Naive B cell (primary cell): ENCODE measurements around the gene SMIM10L1. TPM values are rescaled to one million over a fixed set of nuclear protein-coding genes. Genes with fewer than 3 reads are reported as not detected.
A peak's percentile ranks its signal among the peaks of the same experiment; 100 is the strongest.

Experiments used
- ATAC-seq, 2 donors: fragments of 150-1000 bp; cut with Tn5 transposase; 2 replicates each; pipeline ENCODE4 v1.10.0; 2021; ENCODE audit warnings: low read depth in 2 of 2, mild to moderate bottlenecking in 2 of 2, moderate library complexity in 2 of 2
- DNase-seq: peaks from one replicate; pipeline ENCODE4 v3.0.0; 2022
- H3K27ac Mint-ChIP-seq, 6 donors: one replicate each; pipeline ENCODE4 v1.8.0; 2020 to 2022; ENCODE audit warnings: mild to moderate bottlenecking in 6 of 6, mixed read lengths in 6 of 6, moderate library complexity in 5 of 6, inconsistent platforms in 2 of 6
- H3K27me3 Mint-ChIP-seq, 3 donors: one replicate each; pipeline ENCODE4 v1.8.0; 2021 to 2022; ENCODE audit warnings: mixed read lengths in 3 of 3, mild to moderate bottlenecking in 1 of 3
- H3K36me3 Mint-ChIP-seq, 2 donors: one replicate each; pipeline ENCODE4 v1.8.0; 2020 to 2022; ENCODE audit warnings: mixed read lengths in 2 of 2, inconsistent platforms in 1 of 2, mild to moderate bottlenecking in 1 of 2
- H3K4me1 Mint-ChIP-seq, 3 donors: one replicate each; pipeline ENCODE4 v1.8.0; 2020 to 2022; ENCODE audit warnings: mixed read lengths in 3 of 3, inconsistent platforms in 1 of 3, mild to moderate bottlenecking in 1 of 3, moderate library complexity in 1 of 3
- H3K4me3 Mint-ChIP-seq, 8 donors: one replicate each; pipeline ENCODE4 v1.8.0; 2020 to 2022; ENCODE audit warnings: mild to moderate bottlenecking in 8 of 8, mixed read lengths in 8 of 8, moderate library complexity in 8 of 8, inconsistent platforms in 2 of 8
- H3K9me3 Mint-ChIP-seq, 7 donors: one replicate each; pipeline ENCODE4 v1.8.0; 2020 to 2022; ENCODE audit warnings: mixed read lengths in 7 of 7, mild to moderate bottlenecking in 5 of 7, inconsistent platforms in 2 of 7, moderate library complexity in 1 of 7
- polyA plus RNA-seq, 6 donors: library from polyadenylated mRNA; unstranded; fragments of 300-500 nt; fragmentation: Illumina TruSeq; gene quantifications; one replicate each; pipeline ENCODE4 v1.2.3, GENCODE V29; 2021; ENCODE audit warnings: low read depth in 6 of 6

Gene SMIM10L1
- polyA plus RNA-seq, 6 donors from 2014 or later, result 8.6 to 12.8 (median 9.7) TPM

DNA sequence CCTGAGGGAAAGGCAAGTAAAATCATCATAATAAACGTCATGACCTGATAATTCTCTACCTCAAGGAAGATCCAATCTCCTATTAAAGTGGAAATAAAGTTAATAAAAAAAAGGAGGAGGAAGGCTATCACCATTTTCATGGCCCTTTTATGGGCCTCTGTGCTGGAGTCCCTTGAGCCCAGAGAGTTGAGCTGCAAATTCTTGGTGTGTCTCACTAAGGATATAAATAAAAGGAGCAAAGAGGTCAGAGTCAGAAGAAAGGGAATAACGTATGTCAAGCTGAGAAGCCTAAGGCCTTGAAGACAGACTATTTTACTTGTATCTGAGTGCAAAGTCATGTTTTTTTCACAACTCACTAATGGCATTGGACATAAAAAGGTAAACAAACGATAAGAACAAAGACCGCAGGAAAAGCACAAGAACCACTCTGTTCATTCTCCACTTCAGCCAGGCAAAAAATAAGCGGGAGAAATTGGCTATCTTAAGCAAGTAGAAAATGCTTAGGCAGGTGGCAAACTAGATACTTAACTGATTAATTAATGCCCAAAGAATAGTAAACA lies 12.0 kb upstream of the SMIM10L1 start:
- ATAC-seq (no peak), DNase-seq (no peak)
- no peak overlapping the region for H3K4me3 Mint-ChIP-seq
- H3K36me3 Mint-ChIP-seq, result peaks cover 19 to 27% of the 10 kb centered on the region in 2 donors
- no peaks in the 10 kb centered on the region for H3K27me3 Mint-ChIP-seq
- H3K9me3 Mint-ChIP-seq, result peaks cover 4 to 22% (median 11%) of the 10 kb centered on the region in 7 donors
- H3K4me1 Mint-ChIP-seq, result peaks cover 4 to 35% (median 22%) of the 10 kb centered on the region in 3 donors
- peak overlapping the region in 1 of 6 donors; percentile 22 for H3K27ac Mint-ChIP-seq

DNA sequence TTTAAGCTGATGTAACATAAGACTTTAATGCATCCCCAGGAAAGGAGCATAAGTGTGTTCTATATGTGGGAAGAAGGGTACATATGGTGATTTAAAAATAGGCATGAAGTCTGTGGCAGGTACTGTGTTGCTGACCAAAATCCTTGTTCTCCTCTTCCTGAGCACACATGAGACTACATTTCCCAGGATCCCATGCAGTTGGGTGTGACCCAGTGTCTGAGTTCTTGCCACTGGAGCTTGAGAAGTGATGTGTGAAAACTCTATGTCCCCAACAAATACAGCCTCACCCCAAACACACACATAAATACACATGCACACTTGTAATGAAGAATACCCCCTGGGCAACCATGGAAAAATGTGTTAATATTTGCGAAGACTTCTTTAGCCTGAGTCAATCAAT lies 8.5 kb upstream of the SMIM10L1 start:
- ATAC-seq, result no peak
- DNase-seq, result no peak
- H3K27me3 Mint-ChIP-seq, result no peaks in the 10 kb centered on the region
- H3K9me3 Mint-ChIP-seq, result no peaks in the 10 kb centered on the region
- H3K27ac Mint-ChIP-seq, result no peak overlapping the region
- H3K36me3 Mint-ChIP-seq, result peaks cover 11 to 19% of the 10 kb centered on the region in 2 donors
- H3K4me1 Mint-ChIP-seq, result peaks cover 18 to 60% (median 34%) of the 10 kb centered on the region in 3 donors
- H3K4me3 Mint-ChIP-seq, result peak overlapping the region in 1 of 8 donors; percentile 21

DNA sequence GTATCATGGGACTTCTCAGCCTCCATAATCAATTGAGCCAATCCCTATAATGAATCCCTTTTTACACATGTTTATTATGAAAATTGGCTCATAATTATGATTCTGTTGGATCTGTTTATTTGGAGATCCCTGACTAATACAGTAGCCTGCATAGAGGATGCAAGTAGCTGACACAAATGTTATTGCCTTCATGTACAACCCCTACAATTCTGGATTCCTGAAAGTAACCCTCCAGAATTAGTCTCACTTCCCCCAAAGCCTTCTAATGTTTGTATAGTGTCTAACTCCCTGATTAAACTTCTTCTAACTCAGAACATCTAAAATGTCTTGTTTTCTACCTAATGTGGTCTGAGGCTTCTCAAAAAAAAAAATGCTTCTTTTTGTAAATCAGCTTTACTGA lies 6.6 kb upstream of the SMIM10L1 start:
- DNase-seq, result no peak
- Mint-ChIP-seq H3K36me3 (peaks cover 11 to 26% of the 10 kb centered on the region in 2 donors), H3K27me3 (no peaks in the 10 kb centered on the region), H3K4me1 (peaks cover 26 to 74% (median 41%) of the 10 kb centered on the region in 3 donors), H3K27ac (peak overlapping the region in 1 of 6 donors; percentile 22), H3K9me3 (no peaks in the 10 kb centered on the region), H3K4me3 (no peak overlapping the region)
- ATAC-seq, result no peak

DNA sequence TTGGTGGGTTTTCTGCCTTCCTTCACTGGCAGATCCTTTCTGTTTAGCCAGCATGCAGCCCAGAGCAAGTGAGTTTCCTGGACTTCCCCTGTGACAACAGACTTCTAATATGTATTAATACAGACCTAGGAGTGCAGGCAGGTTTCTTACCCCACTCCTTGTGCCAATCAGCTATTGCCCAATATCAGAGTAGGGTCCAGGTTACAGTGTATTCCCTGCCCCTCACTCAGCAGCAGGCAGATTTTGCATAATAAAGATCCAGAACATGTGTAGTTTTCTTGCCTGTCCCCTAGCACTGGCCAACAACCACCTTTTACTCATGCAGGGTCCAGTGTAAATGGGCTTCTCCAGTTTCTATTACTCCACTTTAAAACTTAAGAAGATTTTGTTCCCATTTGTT lies 4.7 kb upstream of the SMIM10L1 start:
- no peak for DNase-seq
- Mint-ChIP-seq H3K36me3 (peaks cover 5 to 25% of the 10 kb centered on the region in 2 donors), H3K4me3 (peak overlapping the region in 1 of 8 donors; percentile 51), H3K4me1 (peaks cover 37 to 76% (median 47%) of the 10 kb centered on the region in 3 donors), H3K27ac (peak overlapping the region in 1 of 6 donors; percentile 76), H3K9me3 (no peaks in the 10 kb centered on the region), H3K27me3 (no peaks in the 10 kb centered on the region)
- ATAC-seq, result no peak

DNA sequence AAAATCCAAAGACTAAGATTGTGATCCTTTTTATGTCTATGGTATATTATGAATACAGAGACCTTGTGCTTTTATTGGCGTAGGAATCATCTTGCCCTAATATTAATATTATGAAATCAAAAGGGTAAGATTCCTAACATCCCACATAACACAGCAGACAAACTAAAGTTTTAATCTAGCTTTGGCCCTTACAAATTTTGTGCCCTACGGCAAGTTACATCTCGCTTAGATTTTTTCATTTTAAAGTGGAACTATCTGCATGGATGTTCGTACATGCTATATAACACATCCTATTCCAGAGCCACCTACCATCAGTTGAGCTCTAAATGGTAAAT lies 217 bp upstream of the SMIM10L1 start:
- DNase-seq (no peak), ATAC-seq (no peak)
- H3K4me3 Mint-ChIP-seq, result peak overlapping the region; percentile 94 to 100 (median 99)
- peaks cover 44 to 72% (median 47%) of the 10 kb centered on the region in 3 donors for H3K4me1 Mint-ChIP-seq
- H3K27ac Mint-ChIP-seq, result peak overlapping the region in 5 of 6 donors; percentile 85 to 98 (median 98)
- H3K36me3 Mint-ChIP-seq, result peaks cover 5 to 20% of the 10 kb centered on the region in 2 donors
- no peaks in the 10 kb centered on the region for H3K27me3 Mint-ChIP-seq
- no peaks in the 10 kb centered on the region for H3K9me3 Mint-ChIP-seq

DNA sequence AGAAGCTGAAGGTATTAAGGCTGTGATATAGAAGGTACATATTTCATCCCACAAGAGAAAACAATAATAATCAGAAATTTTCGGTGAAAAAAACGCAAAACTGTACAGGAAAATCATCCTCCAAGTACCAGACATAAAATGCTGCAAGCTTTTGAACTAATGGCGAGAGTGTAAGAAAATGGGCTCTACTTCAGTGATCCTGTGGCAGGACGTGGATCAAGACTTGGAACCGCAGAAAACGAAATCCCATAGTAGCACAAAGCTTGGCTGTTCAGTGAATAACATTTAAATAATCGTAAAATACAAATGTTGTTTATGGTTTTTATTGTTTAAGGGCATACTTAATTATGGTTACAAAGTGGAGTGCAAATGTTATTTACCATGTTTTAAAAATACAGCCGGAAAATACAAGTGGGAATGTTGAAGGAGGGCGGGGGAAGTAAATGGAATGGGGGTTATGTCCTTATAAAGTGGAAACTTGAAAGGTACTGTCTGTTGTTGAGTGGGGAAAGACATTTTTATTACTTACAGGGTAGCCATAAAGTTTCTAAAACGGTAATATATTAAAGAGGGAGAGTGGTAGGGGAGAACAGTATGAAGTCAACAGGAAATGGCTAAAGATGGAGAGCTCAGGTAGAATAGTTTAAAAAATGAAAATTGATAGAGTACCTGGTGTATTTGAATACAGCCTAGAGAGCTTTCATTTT lies 1.1 kb downstream of the SMIM10L1 start:
- peak overlapping the region; percentile 94 to 100 (median 99) for H3K4me3 Mint-ChIP-seq

DNA sequence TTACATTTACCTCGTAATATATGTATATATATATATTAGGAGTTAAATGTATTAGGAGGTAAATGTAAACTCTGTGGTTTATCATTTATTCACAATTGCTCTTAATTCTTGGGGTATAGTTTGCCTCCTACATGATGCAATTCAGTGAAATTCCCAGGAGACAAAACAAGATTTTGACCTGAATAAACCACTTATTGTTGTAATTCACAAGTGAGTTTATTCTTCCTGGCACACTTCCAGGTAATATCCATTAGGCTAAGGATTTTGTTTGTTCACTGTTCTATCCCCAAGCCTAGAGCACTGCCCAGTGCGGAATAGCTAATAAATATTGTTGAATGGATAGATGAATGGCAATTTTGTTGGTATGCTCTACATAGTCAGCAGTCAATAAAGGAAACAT lies 3.0 kb downstream of the SMIM10L1 start:
- ATAC-seq (no peak), DNase-seq (no peak)
- H3K36me3 Mint-ChIP-seq, result peaks cover 5 to 7% of the 10 kb centered on the region in 2 donors
- peaks cover 31 to 50% (median 36%) of the 10 kb centered on the region in 3 donors for H3K4me1 Mint-ChIP-seq
- H3K27me3 Mint-ChIP-seq, result no peaks in the 10 kb centered on the region
- H3K4me3 Mint-ChIP-seq, result no peak overlapping the region
- H3K27ac Mint-ChIP-seq, result no peak overlapping the region
- no peaks in the 10 kb centered on the region for H3K9me3 Mint-ChIP-seq

More for the DNA sequence above, 1.1 kb downstream of the SMIM10L1 start:
- H3K27ac Mint-ChIP-seq, result peak overlapping the region; percentile 97 to 100 (median 98)
- H3K27me3 Mint-ChIP-seq, result no peaks in the 10 kb centered on the region
- peaks cover 5 to 14% of the 10 kb centered on the region in 2 donors for H3K36me3 Mint-ChIP-seq
- no peak for DNase-seq
- no peaks in the 10 kb centered on the region for H3K9me3 Mint-ChIP-seq
- peaks cover 39 to 68% (median 42%) of the 10 kb centered on the region in 3 donors for H3K4me1 Mint-ChIP-seq
- ATAC-seq, result no peak

DNA sequence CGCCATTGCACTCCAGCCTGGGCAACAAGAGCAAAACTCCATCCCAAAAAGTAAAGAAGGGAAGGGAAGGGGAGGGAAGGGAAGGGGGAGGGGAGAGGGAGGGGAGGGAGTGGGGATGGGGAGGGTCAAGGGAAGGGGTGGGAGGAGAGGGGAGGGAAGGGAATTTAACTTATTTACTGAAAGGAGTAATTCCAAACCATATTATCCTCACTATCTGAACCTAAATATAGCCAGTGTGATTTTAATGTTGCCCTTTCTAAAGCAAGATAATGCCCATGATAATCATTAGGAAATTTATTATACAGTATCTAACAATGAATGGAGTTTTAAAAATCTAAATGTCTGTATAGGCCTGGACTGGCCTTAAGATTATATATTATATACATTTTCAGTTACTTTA lies 7.3 kb downstream of the SMIM10L1 start:
- DNase-seq (no peak), ATAC-seq (no peak)
- H3K9me3 Mint-ChIP-seq, result no peaks in the 10 kb centered on the region
- H3K4me3 Mint-ChIP-seq, result no peak overlapping the region
- no peaks in the 10 kb centered on the region for H3K27me3 Mint-ChIP-seq
- H3K36me3 Mint-ChIP-seq, result peaks cover 0 to 5% of the 10 kb centered on the region in 2 donors
- H3K27ac Mint-ChIP-seq, result no peak overlapping the region
- peaks cover 4 to 15% (median 4%) of the 10 kb centered on the region in 3 donors for H3K4me1 Mint-ChIP-seq

DNA sequence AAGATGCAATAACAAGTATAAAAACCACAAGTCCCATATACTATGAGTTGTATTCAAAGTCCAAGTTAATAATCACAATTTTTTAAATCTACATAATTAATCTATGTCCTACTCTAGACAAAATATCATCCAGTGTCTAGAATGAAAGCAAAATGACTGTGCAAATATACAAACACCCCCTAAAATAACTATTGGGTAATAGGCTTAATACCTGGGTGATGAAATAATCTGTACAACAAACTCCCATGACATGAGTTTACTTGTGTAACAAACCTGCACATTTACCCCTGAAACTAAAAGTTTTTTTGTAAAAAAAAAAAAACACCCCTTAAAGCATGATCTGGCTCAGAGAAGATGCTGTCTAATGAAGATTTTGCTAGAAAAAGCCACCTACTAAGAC lies 11.5 kb downstream of the SMIM10L1 start:
- Mint-ChIP-seq H3K9me3 (no peaks in the 10 kb centered on the region), H3K27me3 (no peaks in the 10 kb centered on the region), H3K4me3 (no peak overlapping the region), H3K4me1 (no peaks in the 10 kb centered on the region), H3K27ac (no peak overlapping the region), H3K36me3 (no peaks in the 10 kb centered on the region)
- DNase-seq (no peak), ATAC-seq (no peak)

DNA sequence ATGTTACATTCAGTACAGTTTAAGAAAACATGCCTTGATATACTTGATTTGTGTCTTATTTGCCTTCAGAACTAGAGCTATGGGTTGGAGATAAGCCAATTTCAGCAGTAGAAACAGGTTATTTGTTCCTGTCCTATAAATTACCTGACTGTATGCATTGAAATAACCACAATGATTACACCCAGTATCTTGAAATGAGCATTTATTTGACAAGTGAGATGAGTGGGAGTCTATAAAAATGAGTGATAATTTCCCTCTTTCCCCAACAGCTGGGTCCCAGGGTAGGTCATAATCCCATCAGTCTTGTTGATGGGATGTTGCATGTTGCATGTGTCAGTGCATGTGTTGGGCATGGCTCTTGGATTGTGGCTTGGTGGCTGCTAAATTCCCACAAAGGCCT lies 12.0 kb downstream of the SMIM10L1 start:
- H3K4me1 Mint-ChIP-seq, result no peaks in the 10 kb centered on the region
- no peak overlapping the region for H3K27ac Mint-ChIP-seq
- H3K36me3 Mint-ChIP-seq, result no peaks in the 10 kb centered on the region
- H3K27me3 Mint-ChIP-seq, result no peaks in the 10 kb centered on the region
- no peak overlapping the region for H3K4me3 Mint-ChIP-seq
- DNase-seq (no peak), ATAC-seq (no peak)
- no peaks in the 10 kb centered on the region for H3K9me3 Mint-ChIP-seq

DNA sequence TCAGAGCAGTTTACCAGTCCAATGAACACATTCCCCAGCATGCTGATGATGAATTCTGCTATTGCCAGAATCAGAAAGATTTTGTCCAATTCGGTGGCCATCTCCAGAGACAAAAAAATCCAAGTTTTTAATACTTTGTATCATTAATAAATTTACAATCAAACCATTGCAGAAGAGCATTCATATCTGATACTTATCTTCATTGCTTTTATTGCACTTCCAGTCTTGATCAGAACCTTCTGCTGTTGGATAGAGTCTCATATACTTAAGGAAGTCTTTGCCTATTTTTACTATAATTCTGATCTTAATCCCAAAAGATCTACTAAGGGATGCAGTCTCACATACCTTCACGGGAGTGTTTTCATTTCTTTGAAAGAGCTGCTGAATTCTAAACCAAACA lies 15.8 kb downstream of the SMIM10L1 start, which contains the start of gene TAS2R42:
TAS2R42 (minus strand) TSS at position 101 of the 400 bp plus-strand sequence; CDS start at position 101, 0 bp downstream.
- no peak within 1 kb of the TSS for H3K4me3 Mint-ChIP-seq
- ATAC-seq (no peak), DNase-seq (no peak)
- H3K9me3 Mint-ChIP-seq, result no peaks in the 10 kb centered on the region
- H3K27me3 Mint-ChIP-seq, result no peaks in the 10 kb centered on the region
- H3K4me1 Mint-ChIP-seq, result no peaks in the 10 kb centered on the region
- H3K27ac Mint-ChIP-seq, result no peak within 1 kb of the TSS
- H3K36me3 Mint-ChIP-seq, result peaks cover 0 to 16% of the 10 kb centered on the region in 2 donors

DNA sequence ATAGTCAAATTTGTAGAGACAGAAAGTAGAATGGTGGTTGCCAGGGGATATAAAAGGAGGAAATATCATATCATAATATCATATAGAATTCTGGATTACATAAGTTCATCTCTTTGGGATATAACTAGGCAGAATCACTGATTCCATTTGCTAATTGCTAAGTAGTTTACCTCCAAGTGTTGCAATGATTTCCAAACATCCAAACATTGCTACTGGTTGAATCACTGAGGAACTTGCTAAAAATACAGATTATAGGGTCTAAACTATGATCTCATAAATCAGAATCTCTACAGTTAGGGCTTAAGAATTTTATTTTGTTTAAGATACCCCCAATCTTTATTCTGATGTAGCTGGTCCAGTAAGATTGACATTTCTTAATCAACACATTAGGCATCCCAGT lies 31.8 kb downstream of the SMIM10L1 start:
- DNase-seq (no peak), ATAC-seq (no peak)
- peaks cover 0 to 14% (median 2%) of the 10 kb centered on the region in 7 donors for H3K9me3 Mint-ChIP-seq
- peaks cover 0 to 5% of the 10 kb centered on the region in 2 donors for H3K36me3 Mint-ChIP-seq
- no peak overlapping the region for H3K4me3 Mint-ChIP-seq
- no peak overlapping the region for H3K27ac Mint-ChIP-seq
- H3K4me1 Mint-ChIP-seq, result peaks cover 0 to 5% (median 4%) of the 10 kb centered on the region in 3 donors
- no peaks in the 10 kb centered on the region for H3K27me3 Mint-ChIP-seq

DNA sequence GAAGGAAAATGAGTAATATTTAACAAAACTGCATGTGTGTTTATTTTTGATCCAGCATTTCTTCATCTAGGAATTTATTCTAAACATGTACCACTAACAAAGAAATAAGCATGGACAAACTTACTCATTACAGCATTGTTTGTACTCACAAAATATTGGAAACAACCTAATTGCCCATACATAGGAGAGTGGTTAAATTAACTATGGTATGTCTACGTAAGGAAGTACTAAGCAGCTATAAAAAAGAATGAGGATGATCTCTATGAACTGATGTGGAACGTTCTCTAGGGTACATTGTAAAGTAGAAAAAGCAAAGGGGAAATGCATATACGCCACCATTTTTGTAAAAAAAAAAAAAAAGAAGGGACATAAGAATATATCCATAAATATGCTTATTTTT lies 33.2 kb downstream of the SMIM10L1 start:
- ATAC-seq (no peak), DNase-seq (no peak)
- Mint-ChIP-seq H3K4me3 (no peak overlapping the region), H3K27me3 (no peaks in the 10 kb centered on the region), H3K27ac (no peak overlapping the region), H3K9me3 (peaks cover 0 to 14% (median 2%) of the 10 kb centered on the region in 7 donors), H3K36me3 (peaks cover 0 to 5% of the 10 kb centered on the region in 2 donors), H3K4me1 (peaks cover 0 to 5% (median 4%) of the 10 kb centered on the region in 3 donors)

DNA sequence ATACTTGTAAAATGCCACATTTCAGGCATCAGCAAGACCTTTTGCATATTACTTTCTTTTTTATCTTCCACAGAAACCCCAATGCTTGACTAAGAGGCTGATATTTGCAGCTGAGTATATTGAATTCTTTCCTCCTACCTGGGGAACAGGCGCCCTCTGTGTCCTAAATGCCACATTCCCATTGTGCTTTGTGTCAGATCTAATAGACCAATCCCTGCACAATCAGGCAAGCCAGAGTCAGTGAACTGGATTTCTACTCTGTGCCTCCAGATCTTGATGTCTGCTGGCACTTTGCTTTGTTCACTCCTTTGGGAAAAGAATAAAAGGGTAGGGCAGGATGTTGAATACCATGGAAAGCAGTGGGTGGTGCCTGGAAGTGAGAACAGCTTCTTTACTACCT lies 38.1 kb downstream of the SMIM10L1 start:
- Mint-ChIP-seq H3K4me3 (no peak overlapping the region), H3K4me1 (peaks cover 0 to 5% (median 0%) of the 10 kb centered on the region in 3 donors), H3K27ac (peak overlapping the region in 1 of 6 donors; percentile 4), H3K9me3 (peaks cover 0 to 16% (median 6%) of the 10 kb centered on the region in 7 donors), H3K36me3 (peaks cover 0 to under 1% of the 10 kb centered on the region in 2 donors), H3K27me3 (no peaks in the 10 kb centered on the region)
- no peak for DNase-seq
- no peak for ATAC-seq
